Measurements from ENCODE around the gene TGM4.
A peak's percentile ranks its signal among the peaks of the same experiment; 100 is the strongest.

The TGM4 gene

GRCh38 chr3:44910693-44911092 is 36.3 kb downstream of the TGM4 start:
- peaks cover 5% of the 10 kb centered on the region for H3K9me3 ChIP-seq (ENCODE audit: severe bottlenecking)
- no peaks in the 10 kb centered on the region for H3K36me3 ChIP-seq
- H3K4me3 ChIP-seq (ENCODE audit: low read depth, low read length) = no peak overlapping the region
- no peaks in the 10 kb centered on the region for H3K27me3 ChIP-seq (ENCODE audit: insufficient read depth, low read depth, severe bottlenecking)
- no peak for DNase-seq
- no peak for TF ChIP-seq CTCF (IDR thresholded peaks at IDR 0.05; ENCODE audit: low read depth, low read length)
- H3K27ac ChIP-seq = no peak overlapping the region

- Histone ChIP-seq H3K27me3 (ENCODE audit: insufficient read depth, low read depth, severe bottlenecking) (no peaks in the 10 kb centered on the region), H3K9me3 (ENCODE audit: severe bottlenecking) (no peaks in the 10 kb centered on the region), H3K27ac (no peak overlapping the region), H3K36me3 (no peaks in the 10 kb centered on the region), H3K4me3 (ENCODE audit: low read depth, low read length) (no peak overlapping the region)
- DNase-seq = peak; percentile 76
- peak; percentile 92 for TF ChIP-seq CTCF (IDR thresholded peaks at IDR 0.05; ENCODE audit: low read depth, low read length)
Measured at GRCh38 chr3:44913868-44914468, 39.6 kb downstream of the TGM4 start.

- H3K4me3 ChIP-seq (ENCODE audit: low read depth, low read length) = no peak overlapping the region
- TF ChIP-seq CTCF (IDR thresholded peaks at IDR 0.05; ENCODE audit: low read depth, low read length) = peak; percentile 59
- no peaks in the 10 kb centered on the region for H3K27me3 ChIP-seq (ENCODE audit: insufficient read depth, low read depth, severe bottlenecking)
- H3K9me3 ChIP-seq (ENCODE audit: severe bottlenecking) = no peaks in the 10 kb centered on the region
- peak; percentile 42 for DNase-seq
- no peak overlapping the region for H3K27ac ChIP-seq
- H3K36me3 ChIP-seq = no peaks in the 10 kb centered on the region
Measured at GRCh38 chr3:44914936-44915335, 40.5 kb downstream of the TGM4 start.

- no peak for TF ChIP-seq CTCF (IDR thresholded peaks at IDR 0.05; ENCODE audit: low read depth, low read length)
- Histone ChIP-seq H3K36me3 (no peaks in the 10 kb centered on the region), H3K9me3 (ENCODE audit: severe bottlenecking) (no peaks in the 10 kb centered on the region), H3K27ac (no peak overlapping the region), H3K4me3 (ENCODE audit: low read depth, low read length) (no peak overlapping the region), H3K27me3 (ENCODE audit: insufficient read depth, low read depth, severe bottlenecking) (no peaks in the 10 kb centered on the region)
- no peak for DNase-seq
Measured at GRCh38 chr3:44915702-44916438, 41.5 kb downstream of the TGM4 start.

GRCh38 chr3:44918087-44918486 is 43.7 kb downstream of the TGM4 start:
- no peak for TF ChIP-seq CTCF (IDR thresholded peaks at IDR 0.05; ENCODE audit: low read depth, low read length)
- no peak overlapping the region for H3K27ac ChIP-seq
- H3K27me3 ChIP-seq (ENCODE audit: insufficient read depth, low read depth, severe bottlenecking) = no peaks in the 10 kb centered on the region
- DNase-seq = no peak
- H3K4me3 ChIP-seq (ENCODE audit: low read depth, low read length) = no peak overlapping the region
- no peaks in the 10 kb centered on the region for H3K36me3 ChIP-seq
- no peaks in the 10 kb centered on the region for H3K9me3 ChIP-seq (ENCODE audit: severe bottlenecking)

Measured in WERI-Rb-1 (cell line).